ENCODE measurements around the gene HPCAL1. TPM values are rescaled to one million over a fixed set of nuclear protein-coding genes. Genes with fewer than 3 reads are reported as not detected.

The HPCAL1 gene
- total and polyA plus RNA-seq, 2 donors (not counting 1 experiment from before 2014, with no cell fraction given): 60.3 to 65.1 TPM

DNA sequence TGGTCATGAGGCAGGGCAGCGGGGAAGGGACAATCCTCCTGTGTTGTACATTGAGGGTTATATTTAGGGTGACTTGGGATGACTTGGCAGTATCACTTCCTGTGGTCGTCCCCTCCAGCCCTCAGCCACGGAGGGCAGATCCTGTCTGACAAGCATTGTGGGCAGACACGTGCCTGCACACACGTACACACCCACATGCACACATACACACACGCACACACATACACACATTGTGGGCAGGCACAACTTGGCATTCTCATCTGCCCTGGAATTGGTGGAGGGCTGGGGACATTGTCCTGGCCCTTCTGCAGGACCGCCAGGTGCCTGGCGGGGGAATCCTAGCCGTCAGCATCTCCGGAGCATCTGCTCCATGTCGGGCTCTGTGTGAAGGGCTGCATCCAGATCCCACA, 97.9 kb downstream of the HPCAL1 start:
- H3K4me3 Mint-ChIP-seq: peak overlapping the region; percentile 62
- intact Hi-C loops (cut with micrococcal nuclease): no loop called here
- peaks cover 0 to 7% (median 0%) of the 10 kb centered on the region in 3 donors for H3K9me3 ChIP-seq (ENCODE audit: control extremely low read depth in 1 of 3, control insufficient read depth in 2 of 3, insufficient read depth in 1 of 3, low read length in 2 of 3)
- peak; percentile 26 for ATAC-seq (ENCODE audit: low read depth)
- peaks cover 26 to 46% of the 10 kb centered on the region in 2 donors for H3K4me1 ChIP-seq (ENCODE audit: control insufficient read depth in 2 of 2, insufficient read depth in 2 of 2, low read length in 2 of 2)
- peak; percentile 44 for DNase-seq
- POLR2A ChIA-PET: no interaction called here
- peak overlapping the region; percentile 41 for H3K4me2 ChIP-seq (replicated peaks; ENCODE audit: low read depth, low read length, poor library complexity, severe bottlenecking)
- no peaks in the 10 kb centered on the region for H3K27me3 Mint-ChIP-seq
- H3K36me3 ChIP-seq (replicated peaks in 1 of 2; ENCODE audit: control extremely low read depth in 1 of 2, control insufficient read depth in 1 of 2, extremely low read depth in 1 of 2, insufficient read depth in 2 of 2, low read length in 1 of 2): peaks cover 1 to 27% of the 10 kb centered on the region in 2 experiments
- no peak overlapping the region for H3K4me3 ChIP-seq (ENCODE audit: control extremely low read depth in 1 of 5, extremely low read depth in 1 of 5, insufficient read depth in 1 of 5, low read depth in 2 of 5, low read length in 4 of 5)
- CTCF ChIA-PET: no interaction called here
- H3K9me3 Mint-ChIP-seq (ENCODE audit: insufficient read depth): no peaks in the 10 kb centered on the region
- H3K27me3 ChIP-seq (replicated peaks in 1 of 4; ENCODE audit: control extremely low read depth in 1 of 4, control insufficient read depth in 3 of 4, insufficient read depth in 4 of 4, low read length in 3 of 4): no peaks in the 10 kb centered on the region
- 62% methylated on average over 10 of the region's 11 CpGs for WGBS (ENCODE audit: insufficient coverage)
- H3K4me1 Mint-ChIP-seq: peaks cover 53% of the 10 kb centered on the region
- no peak for TF ChIP-seq EZH2 (IDR thresholded peaks at IDR 0.05; ENCODE audit: borderline replicate concordance, insufficient read depth, low read depth, low read length, poor library complexity, severe bottlenecking)
- TF ChIP-seq, protein P1, sequence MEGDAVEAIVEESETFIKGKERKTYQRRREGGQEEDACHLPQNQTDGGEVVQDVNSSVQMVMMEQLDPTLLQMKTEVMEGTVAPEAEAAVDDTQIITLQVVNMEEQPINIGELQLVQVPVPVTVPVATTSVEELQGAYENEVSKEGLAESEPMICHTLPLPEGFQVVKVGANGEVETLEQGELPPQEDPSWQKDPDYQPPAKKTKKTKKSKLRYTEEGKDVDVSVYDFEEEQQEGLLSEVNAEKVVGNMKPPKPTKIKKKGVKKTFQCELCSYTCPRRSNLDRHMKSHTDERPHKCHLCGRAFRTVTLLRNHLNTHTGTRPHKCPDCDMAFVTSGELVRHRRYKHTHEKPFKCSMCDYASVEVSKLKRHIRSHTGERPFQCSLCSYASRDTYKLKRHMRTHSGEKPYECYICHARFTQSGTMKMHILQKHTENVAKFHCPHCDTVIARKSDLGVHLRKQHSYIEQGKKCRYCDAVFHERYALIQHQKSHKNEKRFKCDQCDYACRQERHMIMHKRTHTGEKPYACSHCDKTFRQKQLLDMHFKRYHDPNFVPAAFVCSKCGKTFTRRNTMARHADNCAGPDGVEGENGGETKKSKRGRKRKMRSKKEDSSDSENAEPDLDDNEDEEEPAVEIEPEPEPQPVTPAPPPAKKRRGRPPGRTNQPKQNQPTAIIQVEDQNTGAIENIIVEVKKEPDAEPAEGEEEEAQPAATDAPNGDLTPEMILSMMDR (IDR thresholded peaks at IDR 0.05): no peak
- H3K27ac ChIP-seq (ENCODE audit: low read length in 2 of 2): peak overlapping the region; percentile 8 to 63
- no peak overlapping the region for H2AFZ ChIP-seq (ENCODE audit: insufficient read depth, low read depth, low read length, poor library complexity, severe bottlenecking)
- peaks cover 27% of the 10 kb centered on the region for H3K79me2 ChIP-seq (ENCODE audit: control insufficient read depth, insufficient read depth, low read length)
- peaks cover 48% of the 10 kb centered on the region for H4K20me1 ChIP-seq (ENCODE audit: control insufficient read depth, insufficient read depth, low read length, poor library complexity, severe bottlenecking)
- no peak overlapping the region for H3K9ac ChIP-seq (ENCODE audit: low read length)
- H3K27ac Mint-ChIP-seq: peak overlapping the region; percentile 90

DNA sequence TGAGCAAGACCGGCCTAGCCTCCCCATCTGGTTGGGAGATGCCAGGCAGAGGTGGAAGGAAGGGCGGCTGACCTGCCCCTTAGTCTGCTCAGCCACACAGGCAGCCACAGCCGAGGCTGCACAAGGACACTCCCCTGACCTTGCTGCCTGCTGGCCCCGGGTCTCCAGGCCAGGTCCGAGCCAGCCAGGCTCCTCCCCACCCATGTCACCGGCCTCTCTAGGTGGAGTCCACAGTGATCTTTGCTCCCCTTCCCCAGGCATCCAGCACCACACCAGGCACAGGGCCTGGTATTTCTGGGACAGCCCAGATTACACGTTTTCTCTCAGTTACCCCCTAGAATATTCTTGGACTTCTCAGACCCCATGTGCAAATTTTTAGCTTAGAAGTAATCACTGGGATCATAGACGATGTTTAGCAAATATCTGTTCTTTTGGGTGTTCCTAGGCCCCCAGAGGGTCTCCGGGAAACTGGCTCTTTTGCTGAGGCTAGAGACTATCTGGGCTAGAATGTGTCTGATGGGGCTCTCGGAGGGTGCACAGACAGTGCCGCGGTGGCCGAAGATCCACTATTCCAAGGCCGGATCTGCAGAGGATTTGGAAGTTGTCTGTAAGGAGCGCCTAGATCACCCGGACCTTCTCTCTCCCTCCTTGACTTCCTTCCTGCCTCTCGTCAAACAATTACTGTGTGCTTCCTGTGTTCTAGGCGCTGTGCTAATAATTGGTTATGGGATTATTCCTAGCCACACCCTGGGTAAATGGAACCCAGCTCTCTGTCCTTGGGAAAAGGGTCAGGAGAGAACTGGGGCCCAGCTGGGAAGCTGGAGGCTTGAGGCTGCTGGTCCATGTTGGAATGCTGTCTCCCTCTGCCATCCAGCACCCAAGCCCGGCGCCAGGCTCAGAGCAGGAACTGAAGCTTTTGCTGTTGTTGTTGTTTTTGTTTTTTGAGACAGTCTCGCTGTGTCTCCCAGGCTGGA, 98.6 kb downstream of the HPCAL1 start:
- H3K4me3 ChIP-seq (ENCODE audit: control extremely low read depth in 1 of 5, extremely low read depth in 1 of 5, insufficient read depth in 1 of 5, low read depth in 2 of 5, low read length in 4 of 5): peak overlapping the region in 1 of 5 experiments; percentile 5
- peak overlapping the region; percentile 90 for H3K27ac Mint-ChIP-seq
- no peak overlapping the region for H3K9ac ChIP-seq (ENCODE audit: low read length)
- peaks cover 25 to 42% of the 10 kb centered on the region in 2 donors for H3K4me1 ChIP-seq (ENCODE audit: control insufficient read depth in 2 of 2, insufficient read depth in 2 of 2, low read length in 2 of 2)
- ATAC-seq (ENCODE audit: low read depth) (no peak), DNase-seq (no peak)
- H3K4me2 ChIP-seq (replicated peaks; ENCODE audit: low read depth, low read length, poor library complexity, severe bottlenecking): peak overlapping the region; percentile 41
- peaks cover 44% of the 10 kb centered on the region for H4K20me1 ChIP-seq (ENCODE audit: control insufficient read depth, insufficient read depth, low read length, poor library complexity, severe bottlenecking)
- no peak overlapping the region for H3K4me3 Mint-ChIP-seq
- H3K27ac ChIP-seq (ENCODE audit: low read length in 2 of 2): peak overlapping the region; percentile 8 to 63
- peaks cover 1 to 29% of the 10 kb centered on the region in 2 experiments for H3K36me3 ChIP-seq (replicated peaks in 1 of 2; ENCODE audit: control extremely low read depth in 1 of 2, control insufficient read depth in 1 of 2, extremely low read depth in 1 of 2, insufficient read depth in 2 of 2, low read length in 1 of 2)
- intact Hi-C loops (cut with micrococcal nuclease): no loop called here
- TF ChIP-seq, protein P1 (IDR thresholded peaks at IDR 0.05): no peak
- TF ChIP-seq EZH2 (IDR thresholded peaks at IDR 0.05; ENCODE audit: borderline replicate concordance, insufficient read depth, low read depth, low read length, poor library complexity, severe bottlenecking): no peak
- peaks cover 32% of the 10 kb centered on the region for H3K79me2 ChIP-seq (ENCODE audit: control insufficient read depth, insufficient read depth, low read length)
- no peak overlapping the region for H2AFZ ChIP-seq (ENCODE audit: insufficient read depth, low read depth, low read length, poor library complexity, severe bottlenecking)
- peaks cover 0 to 7% (median 0%) of the 10 kb centered on the region in 3 donors for H3K9me3 ChIP-seq (ENCODE audit: control extremely low read depth in 1 of 3, control insufficient read depth in 2 of 3, insufficient read depth in 1 of 3, low read length in 2 of 3)
- 86% methylated on average over 11 of the region's 21 CpGs for WGBS (ENCODE audit: insufficient coverage)
- CTCF ChIA-PET: interaction anchor here (0.5 to 1.3 kb wide), 2 partner anchors 276 to 283 kb away, joined by 3 to 6 read pairs; no protein-coding TSS in a partner anchor
- peaks cover 48% of the 10 kb centered on the region for H3K4me1 Mint-ChIP-seq
- H3K27me3 Mint-ChIP-seq: no peaks in the 10 kb centered on the region
- H3K27me3 ChIP-seq (replicated peaks in 1 of 4; ENCODE audit: control extremely low read depth in 1 of 4, control insufficient read depth in 3 of 4, insufficient read depth in 4 of 4, low read length in 3 of 4): no peaks in the 10 kb centered on the region
- no peaks in the 10 kb centered on the region for H3K9me3 Mint-ChIP-seq (ENCODE audit: insufficient read depth)
- POLR2A ChIA-PET: no interaction called here
